Measurements from ENCODE around the gene TCOF1.

DNA sequence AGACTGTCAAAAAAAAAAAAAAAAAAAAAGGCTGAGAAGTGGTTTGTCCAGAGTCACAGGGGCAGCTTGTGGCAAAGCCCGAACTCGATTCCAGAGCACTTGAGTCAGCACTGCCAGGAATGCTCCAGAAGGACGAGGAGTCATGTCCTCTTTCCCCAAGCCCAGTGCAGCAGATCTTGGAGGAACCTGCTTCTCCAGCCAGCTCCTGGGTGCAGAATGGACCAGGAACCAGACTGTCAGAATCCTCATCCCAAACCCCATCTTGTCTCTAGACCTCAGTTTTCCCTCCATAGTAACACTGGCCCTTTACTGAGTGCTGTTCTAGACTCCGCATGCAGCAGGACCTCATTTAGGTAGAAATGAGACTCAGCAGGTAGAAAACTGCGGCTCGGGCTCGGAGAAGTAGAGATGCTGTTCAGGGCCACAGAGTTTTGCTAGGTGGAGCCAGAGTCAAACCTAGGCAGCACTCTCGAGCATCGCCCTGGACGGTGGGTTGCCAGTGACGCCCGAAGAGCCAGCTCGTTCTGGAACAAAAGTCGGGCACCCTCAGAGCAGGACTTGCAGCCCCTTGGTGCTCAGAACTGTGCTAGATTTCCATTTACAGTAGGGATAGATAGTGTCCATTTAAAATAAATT lies 39.8 kb downstream of the TCOF1 start:
- TF ChIP-seq POLR2A (IDR thresholded peaks at IDR 0.05; ENCODE audit: control extremely low read depth in 1 of 2, low read depth in 2 of 2, low read length in 2 of 2) (no peak), RFX5 (IDR thresholded peaks at IDR 0.05; ENCODE audit: borderline replicate concordance, low read depth, low read length) (no peak)
